ENCODE measurements around the gene PLA2R1. TPM values are rescaled to one million over a fixed set of nuclear protein-coding genes. Genes with fewer than 3 reads are reported as not detected.

The PLA2R1 gene
- polyA plus RNA-seq, 2 of the 4 experiments (the other 2 are of a cell fraction): 3.3 to 6.8 TPM

GRCh38 chr2:159961037-159961436, 101.4 kb downstream of the PLA2R1 start:
- no peak overlapping the region; a peak in 1 of 6 replicates for H3K27ac ChIP-seq
- DNase-seq (ENCODE audit: low read depth in 1 of 2, low spot score in 1 of 2) (no peak), ATAC-seq (no peak), FAIRE-seq (no peak)
- no peak overlapping the region for H3K4me3 ChIP-seq
- 43% methylated on average over 2 of the region's 2 CpGs for WGBS (ENCODE audit: missing lambda C conversion rate)
- H3K4me1 ChIP-seq: peaks cover 16% of the 10 kb centered on the region
- no peak for TF ChIP-seq ZFP36 (IDR thresholded peaks at IDR 0.05; ENCODE audit: borderline replicate concordance, partially characterized antibody)
- ChIA-PET CTCF (no interaction called here), POLR2A (no interaction called here)
- peak overlapping the region; percentile 47 for H3K4me2 ChIP-seq
- H3K9me3 ChIP-seq: no peaks in the 10 kb centered on the region

- H3K9me3 ChIP-seq: no peaks in the 10 kb centered on the region
- peaks cover 16% of the 10 kb centered on the region for H3K4me1 ChIP-seq
- 72% methylated on average over 2 of the region's 2 CpGs for WGBS (ENCODE audit: missing lambda C conversion rate)
- H3K4me3 ChIP-seq: no peak overlapping the region
- TF ChIP-seq FOSL2 (IDR thresholded peaks at IDR 0.05) (no peak), FOSL2 (CRISPR knock-in tag; IDR thresholded peaks at IDR 0.05) (peak; percentile 70; the same call in 1 of the 2 replicates), PHF8 (IDR thresholded peaks at IDR 0.05; ENCODE audit: borderline replicate concordance, low read depth) (no peak), NFE2L2 (conservative IDR thresholded peaks at IDR 0.05; ENCODE audit: low read length) (no peak), BHLHE40 (IDR thresholded peaks at IDR 0.05; ENCODE audit: low read depth, low read length) (no peak)
- no peak overlapping the region for H3K27ac ChIP-seq
- peak in 1 of 2 experiments; percentile 73; a peak in 3 of 6 replicates for ATAC-seq
- H3K4me2 ChIP-seq: peak overlapping the region; percentile 47
- FAIRE-seq: peak; percentile 72
- ChIA-PET CTCF (interaction anchor here (1.3 kb wide), 1 partner anchor 8 kb away, joined by 3 read pairs; no protein-coding TSS in a partner anchor), POLR2A (no interaction called here)
- peak; percentile 13 to 35 for DNase-seq (ENCODE audit: low read depth in 1 of 2, low spot score in 1 of 2)
Measured at GRCh38 chr2:159960414-159960813, 102.0 kb downstream of the PLA2R1 start.

- H3K4me2 ChIP-seq: no peak overlapping the region
- DNase-seq (ENCODE audit: low read depth in 1 of 2, low spot score in 1 of 2) (no peak), ATAC-seq (no peak), FAIRE-seq (no peak)
- ChIA-PET POLR2A (no interaction called here), CTCF (interaction anchor here (1.3 to 1.5 kb wide), 2 partner anchors 9 to 840 kb away, joined by 3 to 5 read pairs; no protein-coding TSS in a partner anchor)
- no peaks in the 10 kb centered on the region for H3K9me3 ChIP-seq
- H3K27ac ChIP-seq: no peak overlapping the region
- H3K4me1 ChIP-seq: peaks cover 16% of the 10 kb centered on the region
- WGBS (ENCODE audit: missing lambda C conversion rate): 79% methylated on average over 3 of the region's 3 CpGs
- TF ChIP-seq KDM5A (IDR thresholded peaks at IDR 0.05) (no peak), SREBF2 (IDR thresholded peaks at IDR 0.05) (no peak)
- no peak overlapping the region for H3K4me3 ChIP-seq
Measured at GRCh38 chr2:159959136-159959535, 103.3 kb downstream of the PLA2R1 start.

GRCh38 chr2:159953136-159953823, 109.1 kb downstream of the PLA2R1 start:
- no peak for DNase-seq (ENCODE audit: low read depth in 1 of 2, low spot score in 1 of 2)
- no peak for TF ChIP-seq CBX8 (IDR thresholded peaks at IDR 0.05)
- TF ChIP-seq NFE2L2 (conservative IDR thresholded peaks at IDR 0.05; ENCODE audit: low read length): no peak
- TF ChIP-seq TP53 (CRISPR knock-in tag; IDR thresholded peaks at IDR 0.05): no peak
- TF ChIP-seq POLR2A (IDR thresholded peaks at IDR 0.05; ENCODE audit: low read length): no peak
- TF ChIP-seq HOXA7 (CRISPR knock-in tag; IDR thresholded peaks at IDR 0.05): no peak
- TF ChIP-seq CEBPB (IDR thresholded peaks at IDR 0.05): no peak
- no peak for TF ChIP-seq PHF8 (IDR thresholded peaks at IDR 0.05; ENCODE audit: borderline replicate concordance, low read depth)
- TF ChIP-seq RARB (CRISPR knock-in tag; IDR thresholded peaks at IDR 0.05): no peak
- TF ChIP-seq TFCP2L1 (CRISPR knock-in tag; IDR thresholded peaks at IDR 0.05): no peak
- TF ChIP-seq POLR2AphosphoS2 (conservative IDR thresholded peaks at IDR 0.05; ENCODE audit: low read length): no peak
- TF ChIP-seq GATA3 (IDR thresholded peaks at IDR 0.05; ENCODE audit: borderline replicate concordance): no peak
- Histone ChIP-seq H3K4me3 (no peak overlapping the region), H3K9me3 (no peaks in the 10 kb centered on the region), H3K4me1 (no peaks in the 10 kb centered on the region), H3K4me2 (no peak overlapping the region), H3K27ac (no peak overlapping the region)
- POLR2A ChIA-PET: no interaction called here
- ATAC-seq: no peak
- 84% methylated on average over 2 of the region's 2 CpGs for WGBS (ENCODE audit: missing lambda C conversion rate)
- CTCF ChIA-PET: no interaction called here
- FAIRE-seq: no peak

GRCh38 chr2:159946326-159946999, 116.0 kb downstream of the PLA2R1 start:
- WGBS (ENCODE audit: missing lambda C conversion rate): 2% methylated on average over 1 of the region's 1 CpG
- Histone ChIP-seq H3K9me3 (no peaks in the 10 kb centered on the region), H3K4me1 (peaks cover 23% of the 10 kb centered on the region), H3K27ac (peak overlapping the region in 1 of 2 experiments; percentile 18; a peak in 1 of 6 replicates), H3K4me2 (peak overlapping the region; percentile 49), H3K4me3 (no peak overlapping the region)
- ATAC-seq (peak in 1 of 2 experiments; percentile 71; a peak in 3 of 6 replicates), FAIRE-seq (no peak), DNase-seq (ENCODE audit: low read depth in 1 of 2, low spot score in 1 of 2) (peak in 1 of 2 experiments; percentile 43)
- ChIA-PET CTCF (interaction anchor here (0.7 kb wide), 1 partner anchor 21 kb away, joined by 3 read pairs; no protein-coding TSS in a partner anchor), POLR2A (no interaction called here)
- TF ChIP-seq ATOH8 (CRISPR knock-in tag; IDR thresholded peaks at IDR 0.05; ENCODE audit: low read depth) (no peak), ESRRA (IDR thresholded peaks at IDR 0.05; ENCODE audit: borderline replicate concordance, low read length) (no peak), E2F6 (IDR thresholded peaks at IDR 0.05; ENCODE audit: borderline replicate concordance, low read depth) (no peak), TFCP2L1 (CRISPR knock-in tag; IDR thresholded peaks at IDR 0.05) (no peak), GATA3 (IDR thresholded peaks at IDR 0.05; ENCODE audit: borderline replicate concordance) (peak; percentile 16; the same call in 1 of the 2 replicates), FOSB (CRISPR knock-in tag; IDR thresholded peaks at IDR 0.05) (no peak), CEBPB (IDR thresholded peaks at IDR 0.05) (peak in 1 of 2 experiments; percentile 3; a peak in 1 of 4 replicates), ZFP36 (IDR thresholded peaks at IDR 0.05; ENCODE audit: borderline replicate concordance, partially characterized antibody) (no peak), PHF8 (IDR thresholded peaks at IDR 0.05; ENCODE audit: borderline replicate concordance, low read depth) (no peak), PBX3 (IDR thresholded peaks at IDR 0.05) (no peak), FOSL2 (IDR thresholded peaks at IDR 0.05) (no peak), FOSL2 (CRISPR knock-in tag; IDR thresholded peaks at IDR 0.05) (no peak; the same call in 1 of the 2 replicates), HOXA7 (CRISPR knock-in tag; IDR thresholded peaks at IDR 0.05) (no peak), ZSCAN20 (CRISPR knock-in tag; IDR thresholded peaks at IDR 0.05) (0 out of 2 replicates have a peak, but pooled peaks have one; percentile 16)

Data from A549 (cell line).